GM23338 (cell line): ENCODE data around the gene LEKR1. TPM values are rescaled to one million over a fixed set of nuclear protein-coding genes. Genes with fewer than 3 reads are reported as not detected.
A peak's percentile ranks its signal among the peaks of the same experiment; 100 is the strongest.

Source experiments
- ATAC-seq: fragments of 200-7000 bp; cut with Tn5 transposase; 3 replicates; pipeline ENCODE4 v1.9.1; 2020
- DNase-seq: peaks from one replicate; pipeline ENCODE4 v3.0.0-alpha.2; 2015; ENCODE audit warnings: low spot score
- H2AFZ ChIP-seq: fragments of 200-600 bp; sonication (generic); 2 replicates; pipeline ENCODE4 v1.8.0; 2016; ENCODE audit warnings: antibody characterized with exemption, mild to moderate bottlenecking, moderate library complexity
- H3F3A ChIP-seq: fragments of 200-600 bp; sonication (generic); replicated peaks from 2 replicates; pipeline ENCODE4 v1.8.0; 2017; ENCODE audit warnings: antibody characterized with exemption, mixed run types, low read depth
- H3K27ac ChIP-seq: fragments of 200-600 bp; sonication (generic); 2 replicates; pipeline ENCODE4 v1.6.1; 2016; ENCODE audit warnings: low read depth
- H3K27me3 ChIP-seq: fragments of 200-600 bp; sonication (generic); 2 replicates; pipeline ENCODE4 v1.8.0; 2016; ENCODE audit warnings: mild to moderate bottlenecking, mixed run types, moderate library complexity; ENCODE audit not compliant: insufficient read depth
- H3K36me3 ChIP-seq: fragments of 200-600 bp; sonication (generic); 2 replicates; pipeline ENCODE4 v1.8.0; 2016; ENCODE audit warnings: mild to moderate bottlenecking; ENCODE audit not compliant: insufficient read depth
- H3K4me1 ChIP-seq: fragments of 200-600 bp; sonication (generic); 2 replicates; pipeline ENCODE4 v1.8.0; 2016; ENCODE audit warnings: mild to moderate bottlenecking, moderate library complexity; ENCODE audit not compliant: insufficient read depth
- H3K4me2 ChIP-seq: fragments of 200-600 bp; sonication (generic); 2 replicates; pipeline ENCODE4 v1.7.1; 2017; ENCODE audit warnings: mixed run types
- H3K4me3 ChIP-seq: fragments of 200-600 bp; sonication (generic); 2 replicates; pipeline ENCODE4 v1.6.1; 2016; ENCODE audit warnings: mixed run types
- H3K79me2 ChIP-seq: fragments of 200-600 bp; sonication (generic); replicated peaks from 2 replicates; pipeline ENCODE4 v1.8.0; 2017; ENCODE audit warnings: mild to moderate bottlenecking; ENCODE audit not compliant: insufficient read depth
- H3K9me2 ChIP-seq: fragments of 200-600 bp; sonication (generic); 2 replicates; pipeline ENCODE4 v1.8.0; 2017; ENCODE audit not compliant: insufficient read depth
- H4K20me1 ChIP-seq: fragments of 200-600 bp; sonication (generic); replicated peaks from 2 replicates; pipeline ENCODE4 v1.8.0; 2017; ENCODE audit warnings: mild to moderate bottlenecking; ENCODE audit not compliant: insufficient read depth
- H3K27ac Mint-ChIP-seq: 2 replicates; pipeline ENCODE4 v1.8.0; 2020; ENCODE audit warnings: inconsistent platforms, mild to moderate bottlenecking, moderate library complexity, mixed read lengths
- H3K27me3 Mint-ChIP-seq: 3 replicates; pipeline ENCODE4 v1.8.0; 2022; ENCODE audit warnings: low read depth, mild to moderate bottlenecking, moderate library complexity, mixed read lengths, inconsistent platforms; ENCODE audit not compliant: insufficient read depth, poor library complexity
- H3K36me3 Mint-ChIP-seq: 3 replicates; pipeline ENCODE4 v1.8.0; 2021; ENCODE audit warnings: low read depth, mild to moderate bottlenecking, inconsistent platforms, moderate library complexity, mixed read lengths
- H3K4me1 Mint-ChIP-seq: 3 replicates; pipeline ENCODE4 v1.8.0; 2020; ENCODE audit warnings: mild to moderate bottlenecking, inconsistent platforms, mixed read lengths
- H3K4me3 Mint-ChIP-seq: 3 replicates; pipeline ENCODE4 v1.8.0; 2021; ENCODE audit warnings: moderate library complexity, mild to moderate bottlenecking, inconsistent platforms, mixed read lengths
- H3K9me3 Mint-ChIP-seq: 3 replicates; pipeline ENCODE4 v1.8.0; 2020; ENCODE audit warnings: moderate library complexity, mild to moderate bottlenecking, inconsistent platforms, mixed read lengths
- CREB1 ChIP-seq: fragments of 250-450 bp; sonication (Bioruptor Pico); IDR thresholded peaks from 2 replicates; pipeline ENCODE4 v1.5.0; 2020; ENCODE audit warnings: low read depth, mild to moderate bottlenecking, moderate library complexity
- EZH2phosphoT487 ChIP-seq: fragments of 200-600 bp; sonication (generic); IDR thresholded peaks from one replicate; pipeline ENCODE4 v1.8.1; 2018; ENCODE audit warnings: antibody characterized with exemption; ENCODE audit not compliant: unreplicated experiment
- NANOG ChIP-seq: IDR thresholded peaks from 2 replicates; pipeline ENCODE4 v1.6.1; 2016; ENCODE audit warnings: antibody characterized with exemption, borderline replicate concordance
- STAT1 ChIP-seq: IDR thresholded peaks from one replicate; pipeline ENCODE4 v1.6.1; 2016; ENCODE audit warnings: antibody characterized with exemption; ENCODE audit not compliant: unreplicated experiment
- ZNF331 ChIP-seq: fragments of 250-450 bp; sonication (Bioruptor Pico); IDR thresholded peaks from 2 replicates; pipeline ENCODE4 v1.5.0; 2020; ENCODE audit warnings: low read depth, mild to moderate bottlenecking, moderate library complexity
- polyA plus RNA-seq: library from polyadenylated mRNA; unstranded; fragments of >200 nt; fragmentation: Nextera tagmentation; extraction: Ambion mirVana; gene quantifications from 2 replicates; pipeline ENCODE4 v1.2.1, GENCODE V29; 2016
- total RNA-seq: library from RNA; depleted of rRNA; stranded (reverse); fragments of >200 nt; shearing (Covaris generic); gene quantifications from 2 replicates; pipeline ENCODE4 v1.2.3, GENCODE V29; 2014
- TF ChIP-seq, protein P1 (sequence below), 2 experiments: fragments of 200-600 bp in 1 of 2; sonication (generic) in 1 of 2; conservative IDR thresholded peaks; 2 replicates each; pipeline versions ENCODE4 v1.5.1 to v1.6.1; 2016 to 2017; ENCODE audit warnings: antibody characterized with exemption in 2 of 2, low read depth in 2 of 2, mild to moderate bottlenecking in 2 of 2, moderate library complexity in 1 of 2
- TF ChIP-seq, protein P2 (sequence below): fragments of 250-450 bp; sonication (Bioruptor Pico); IDR thresholded peaks from 2 replicates; pipeline ENCODE4 v1.5.0; 2020; ENCODE audit warnings: mild to moderate bottlenecking, moderate library complexity
- TF ChIP-seq, protein P3 (sequence below): IDR thresholded peaks from 2 replicates; pipeline ENCODE4 v1.6.1; 2016; ENCODE audit warnings: antibody characterized with exemption

The LEKR1 gene
- total and polyA plus RNA-seq, 2 experiments from 2014 or later: not detected

DNA sequence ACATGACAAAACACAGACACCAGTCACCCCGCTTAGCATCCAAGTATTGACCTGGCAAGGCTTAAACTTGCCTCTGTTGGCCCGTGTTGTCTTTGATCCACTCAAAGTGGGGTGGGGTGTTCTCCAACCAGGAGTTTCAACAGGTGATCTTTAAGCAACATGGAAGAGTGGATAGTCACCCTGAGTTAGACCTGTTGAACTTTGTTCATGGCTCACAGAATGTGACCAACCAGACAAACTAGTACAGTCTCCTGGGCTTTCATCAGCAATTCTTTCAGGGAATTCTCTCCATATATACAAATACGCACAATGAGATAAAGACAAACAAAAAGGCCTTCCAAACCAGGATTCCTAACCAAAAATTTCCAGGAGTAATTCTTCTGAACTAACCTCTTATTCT is 11.9 kb downstream of the LEKR1 start:
- Histone ChIP-seq H3K9me2 (0 out of 2 replicates have a peak, but pooled peaks cover 4% of the 10 kb centered on the region), H3K79me2 (no peaks in the 10 kb centered on the region), H3K27me3 (peaks cover 51% of the 10 kb centered on the region), H3F3A (no peaks in the 10 kb centered on the region), H3K27ac (no peak overlapping the region), H4K20me1 (no peaks in the 10 kb centered on the region), H3K36me3 (no peaks in the 10 kb centered on the region), H2AFZ (no peak overlapping the region), H3K4me3 (no peak overlapping the region), H3K4me2 (no peak overlapping the region), H3K4me1 (peaks cover 24% of the 10 kb centered on the region)
- H3K4me3 Mint-ChIP-seq: no peak overlapping the region
- no peaks in the 10 kb centered on the region; the same call in 2 of the 3 replicates for H3K36me3 Mint-ChIP-seq
- no peak for DNase-seq
- H3K4me1 Mint-ChIP-seq: peaks cover 40% of the 10 kb centered on the region
- TF ChIP-seq, protein P1, sequence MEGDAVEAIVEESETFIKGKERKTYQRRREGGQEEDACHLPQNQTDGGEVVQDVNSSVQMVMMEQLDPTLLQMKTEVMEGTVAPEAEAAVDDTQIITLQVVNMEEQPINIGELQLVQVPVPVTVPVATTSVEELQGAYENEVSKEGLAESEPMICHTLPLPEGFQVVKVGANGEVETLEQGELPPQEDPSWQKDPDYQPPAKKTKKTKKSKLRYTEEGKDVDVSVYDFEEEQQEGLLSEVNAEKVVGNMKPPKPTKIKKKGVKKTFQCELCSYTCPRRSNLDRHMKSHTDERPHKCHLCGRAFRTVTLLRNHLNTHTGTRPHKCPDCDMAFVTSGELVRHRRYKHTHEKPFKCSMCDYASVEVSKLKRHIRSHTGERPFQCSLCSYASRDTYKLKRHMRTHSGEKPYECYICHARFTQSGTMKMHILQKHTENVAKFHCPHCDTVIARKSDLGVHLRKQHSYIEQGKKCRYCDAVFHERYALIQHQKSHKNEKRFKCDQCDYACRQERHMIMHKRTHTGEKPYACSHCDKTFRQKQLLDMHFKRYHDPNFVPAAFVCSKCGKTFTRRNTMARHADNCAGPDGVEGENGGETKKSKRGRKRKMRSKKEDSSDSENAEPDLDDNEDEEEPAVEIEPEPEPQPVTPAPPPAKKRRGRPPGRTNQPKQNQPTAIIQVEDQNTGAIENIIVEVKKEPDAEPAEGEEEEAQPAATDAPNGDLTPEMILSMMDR (conservative IDR thresholded peaks at IDR 0.05; ENCODE audit: low read depth in 2 of 2): no peak
- H3K27ac Mint-ChIP-seq: no peak overlapping the region
- H3K9me3 Mint-ChIP-seq: no peaks in the 10 kb centered on the region
- H3K27me3 Mint-ChIP-seq: peaks cover 5% of the 10 kb centered on the region
- no peak for ATAC-seq

DNA sequence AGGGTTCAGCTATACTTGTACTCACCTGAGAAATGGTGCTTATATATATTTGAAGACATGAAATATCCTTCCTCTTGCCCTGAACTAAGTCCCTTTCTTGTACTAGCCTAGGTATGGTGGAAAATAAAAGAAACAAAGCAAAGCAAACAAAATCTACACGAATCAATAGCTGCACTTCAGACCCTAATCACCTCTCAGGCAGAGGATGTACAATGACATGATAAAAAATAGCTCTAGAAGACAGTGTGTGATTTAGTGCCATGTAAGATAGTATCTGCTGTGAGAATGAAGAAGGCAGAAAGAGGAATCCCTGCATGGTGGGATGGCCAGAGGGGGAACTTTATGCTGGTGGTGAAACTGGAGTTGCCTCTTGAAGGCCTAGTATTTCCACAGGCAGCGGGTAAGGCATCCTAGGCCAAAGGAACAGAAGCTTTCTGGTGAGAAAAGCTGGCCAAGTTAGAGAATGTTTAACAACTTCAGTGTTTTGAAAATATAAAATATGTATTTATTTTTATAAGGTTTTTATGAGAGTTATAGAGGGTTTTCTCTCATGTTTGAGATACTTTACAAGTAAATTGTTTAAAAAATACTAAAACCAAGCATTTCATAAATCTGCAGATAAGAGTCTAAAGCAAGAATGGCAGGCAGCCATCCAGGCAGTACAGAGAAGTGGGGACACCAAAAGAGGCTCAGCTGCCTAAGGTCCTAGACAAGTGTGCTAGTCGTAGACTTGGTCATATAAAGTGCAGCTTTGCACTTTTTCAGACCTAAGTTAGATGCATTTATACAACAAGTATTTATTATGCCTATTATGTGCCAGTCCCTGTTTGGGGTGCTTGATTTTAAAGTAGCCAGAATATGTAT is 14.9 kb downstream of the LEKR1 start:
- Histone ChIP-seq H3K27ac (no peak overlapping the region), H4K20me1 (no peaks in the 10 kb centered on the region), H3K4me2 (peak overlapping the region; percentile 59; the same call in 1 of the 2 replicates), H3K79me2 (no peaks in the 10 kb centered on the region), H3K9me2 (0 out of 2 replicates have a peak, but pooled peaks cover 4% of the 10 kb centered on the region), H3K36me3 (no peaks in the 10 kb centered on the region), H3K27me3 (peaks cover 21% of the 10 kb centered on the region), H3F3A (no peaks in the 10 kb centered on the region), H3K4me1 (peaks cover 10% of the 10 kb centered on the region), H2AFZ (no peak overlapping the region), H3K4me3 (no peak overlapping the region)
- no peaks in the 10 kb centered on the region for H3K9me3 Mint-ChIP-seq
- H3K27me3 Mint-ChIP-seq: peaks cover 2% of the 10 kb centered on the region
- peak; percentile 41; the same call in 2 of the 3 replicates for ATAC-seq
- H3K4me1 Mint-ChIP-seq: peaks cover 24% of the 10 kb centered on the region
- no peaks in the 10 kb centered on the region; the same call in 2 of the 3 replicates for H3K36me3 Mint-ChIP-seq
- DNase-seq: no peak
- H3K4me3 Mint-ChIP-seq: no peak overlapping the region; the same call in 2 of the 3 replicates
- no peak overlapping the region for H3K27ac Mint-ChIP-seq
- TF ChIP-seq CREB1 (CRISPR knock-in tag) (no peak), NANOG (no peak), STAT1 (no peak), EZH2phosphoT487 (no peak), ZNF331 (CRISPR knock-in tag) (no peak)
- TF ChIP-seq, protein P1 (conservative IDR thresholded peaks at IDR 0.05; ENCODE audit: low read depth in 2 of 2): no peak
- TF ChIP-seq, protein P2, sequence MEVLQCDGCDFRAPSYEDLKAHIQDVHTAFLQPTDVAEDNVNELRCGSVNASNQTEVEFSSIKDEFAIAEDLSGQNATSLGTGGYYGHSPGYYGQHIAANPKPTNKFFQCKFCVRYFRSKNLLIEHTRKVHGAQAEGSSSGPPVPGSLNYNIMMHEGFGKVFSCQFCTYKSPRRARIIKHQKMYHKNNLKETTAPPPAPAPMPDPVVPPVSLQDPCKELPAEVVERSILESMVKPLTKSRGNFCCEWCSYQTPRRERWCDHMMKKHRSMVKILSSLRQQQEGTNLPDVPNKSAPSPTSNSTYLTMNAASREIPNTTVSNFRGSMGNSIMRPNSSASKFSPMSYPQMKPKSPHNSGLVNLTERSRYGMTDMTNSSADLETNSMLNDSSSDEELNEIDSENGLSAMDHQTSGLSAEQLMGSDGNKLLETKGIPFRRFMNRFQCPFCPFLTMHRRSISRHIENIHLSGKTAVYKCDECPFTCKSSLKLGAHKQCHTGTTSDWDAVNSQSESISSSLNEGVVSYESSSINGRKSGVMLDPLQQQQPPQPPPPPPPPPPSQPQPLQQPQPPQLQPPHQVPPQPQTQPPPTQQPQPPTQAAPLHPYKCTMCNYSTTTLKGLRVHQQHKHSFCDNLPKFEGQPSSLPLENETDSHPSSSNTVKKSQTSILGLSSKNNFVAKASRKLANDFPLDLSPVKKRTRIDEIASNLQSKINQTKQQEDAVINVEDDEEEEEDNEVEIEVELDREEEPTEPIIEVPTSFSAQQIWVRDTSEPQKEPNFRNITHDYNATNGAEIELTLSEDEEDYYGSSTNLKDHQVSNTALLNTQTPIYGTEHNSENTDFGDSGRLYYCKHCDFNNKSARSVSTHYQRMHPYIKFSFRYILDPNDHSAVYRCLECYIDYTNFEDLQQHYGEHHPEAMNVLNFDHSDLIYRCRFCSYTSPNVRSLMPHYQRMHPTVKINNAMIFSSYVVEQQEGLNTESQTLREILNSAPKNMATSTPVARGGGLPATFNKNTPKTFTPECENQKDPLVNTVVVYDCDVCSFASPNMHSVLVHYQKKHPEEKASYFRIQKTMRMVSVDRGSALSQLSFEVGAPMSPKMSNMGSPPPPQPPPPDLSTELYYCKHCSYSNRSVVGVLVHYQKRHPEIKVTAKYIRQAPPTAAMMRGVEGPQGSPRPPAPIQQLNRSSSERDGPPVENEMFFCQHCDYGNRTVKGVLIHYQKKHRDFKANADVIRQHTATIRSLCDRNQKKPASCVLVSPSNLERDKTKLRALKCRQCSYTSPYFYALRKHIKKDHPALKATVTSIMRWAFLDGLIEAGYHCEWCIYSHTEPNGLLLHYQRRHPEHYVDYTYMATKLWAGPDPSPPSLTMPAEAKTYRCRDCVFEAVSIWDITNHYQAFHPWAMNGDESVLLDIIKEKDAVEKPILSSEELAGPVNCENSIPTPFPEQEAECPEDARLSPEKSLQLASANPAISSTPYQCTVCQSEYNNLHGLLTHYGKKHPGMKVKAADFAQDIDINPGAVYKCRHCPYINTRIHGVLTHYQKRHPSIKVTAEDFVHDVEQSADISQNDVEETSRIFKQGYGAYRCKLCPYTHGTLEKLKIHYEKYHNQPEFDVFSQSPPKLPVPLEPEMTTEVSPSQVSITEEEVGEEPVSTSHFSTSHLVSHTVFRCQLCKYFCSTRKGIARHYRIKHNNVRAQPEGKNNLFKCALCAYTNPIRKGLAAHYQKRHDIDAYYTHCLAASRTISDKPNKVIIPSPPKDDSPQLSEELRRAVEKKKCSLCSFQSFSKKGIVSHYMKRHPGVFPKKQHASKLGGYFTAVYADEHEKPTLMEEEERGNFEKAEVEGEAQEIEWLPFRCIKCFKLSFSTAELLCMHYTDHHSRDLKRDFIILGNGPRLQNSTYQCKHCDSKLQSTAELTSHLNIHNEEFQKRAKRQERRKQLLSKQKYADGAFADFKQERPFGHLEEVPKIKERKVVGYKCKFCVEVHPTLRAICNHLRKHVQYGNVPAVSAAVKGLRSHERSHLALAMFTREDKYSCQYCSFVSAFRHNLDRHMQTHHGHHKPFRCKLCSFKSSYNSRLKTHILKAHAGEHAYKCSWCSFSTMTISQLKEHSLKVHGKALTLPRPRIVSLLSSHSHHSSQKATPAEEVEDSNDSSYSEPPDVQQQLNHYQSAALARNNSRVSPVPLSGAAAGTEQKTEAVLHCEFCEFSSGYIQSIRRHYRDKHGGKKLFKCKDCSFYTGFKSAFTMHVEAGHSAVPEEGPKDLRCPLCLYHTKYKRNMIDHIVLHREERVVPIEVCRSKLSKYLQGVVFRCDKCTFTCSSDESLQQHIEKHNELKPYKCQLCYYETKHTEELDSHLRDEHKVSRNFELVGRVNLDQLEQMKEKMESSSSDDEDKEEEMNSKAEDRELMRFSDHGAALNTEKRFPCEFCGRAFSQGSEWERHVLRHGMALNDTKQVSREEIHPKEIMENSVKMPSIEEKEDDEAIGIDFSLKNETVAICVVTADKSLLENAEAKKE (CRISPR knock-in tag): no peak
- TF ChIP-seq, protein P3, sequence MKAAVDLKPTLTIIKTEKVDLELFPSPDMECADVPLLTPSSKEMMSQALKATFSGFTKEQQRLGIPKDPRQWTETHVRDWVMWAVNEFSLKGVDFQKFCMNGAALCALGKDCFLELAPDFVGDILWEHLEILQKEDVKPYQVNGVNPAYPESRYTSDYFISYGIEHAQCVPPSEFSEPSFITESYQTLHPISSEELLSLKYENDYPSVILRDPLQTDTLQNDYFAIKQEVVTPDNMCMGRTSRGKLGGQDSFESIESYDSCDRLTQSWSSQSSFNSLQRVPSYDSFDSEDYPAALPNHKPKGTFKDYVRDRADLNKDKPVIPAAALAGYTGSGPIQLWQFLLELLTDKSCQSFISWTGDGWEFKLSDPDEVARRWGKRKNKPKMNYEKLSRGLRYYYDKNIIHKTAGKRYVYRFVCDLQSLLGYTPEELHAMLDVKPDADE: no peak
